ENCODE results near the gene MED1.

DNA sequence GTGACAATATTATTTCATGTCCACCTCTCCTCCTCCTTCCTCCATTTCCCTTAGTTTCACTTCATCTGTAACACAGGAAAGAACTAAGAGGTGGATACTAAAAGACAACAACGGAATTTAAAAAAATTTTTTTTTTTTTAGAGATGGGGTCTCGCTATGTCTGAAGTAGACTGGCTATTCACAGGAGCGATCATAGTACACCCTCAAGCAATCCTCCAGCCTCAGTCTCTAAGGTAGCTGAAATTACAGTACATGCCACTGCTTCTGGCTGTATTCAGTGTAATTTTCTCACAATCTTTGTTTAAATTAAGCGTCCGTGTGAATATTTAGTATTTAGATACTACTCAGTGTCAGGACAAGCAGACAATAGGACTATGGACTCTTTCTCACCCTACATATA is 85.2 kb downstream of the MED1 start:
- TF ChIP-seq, protein P1, sequence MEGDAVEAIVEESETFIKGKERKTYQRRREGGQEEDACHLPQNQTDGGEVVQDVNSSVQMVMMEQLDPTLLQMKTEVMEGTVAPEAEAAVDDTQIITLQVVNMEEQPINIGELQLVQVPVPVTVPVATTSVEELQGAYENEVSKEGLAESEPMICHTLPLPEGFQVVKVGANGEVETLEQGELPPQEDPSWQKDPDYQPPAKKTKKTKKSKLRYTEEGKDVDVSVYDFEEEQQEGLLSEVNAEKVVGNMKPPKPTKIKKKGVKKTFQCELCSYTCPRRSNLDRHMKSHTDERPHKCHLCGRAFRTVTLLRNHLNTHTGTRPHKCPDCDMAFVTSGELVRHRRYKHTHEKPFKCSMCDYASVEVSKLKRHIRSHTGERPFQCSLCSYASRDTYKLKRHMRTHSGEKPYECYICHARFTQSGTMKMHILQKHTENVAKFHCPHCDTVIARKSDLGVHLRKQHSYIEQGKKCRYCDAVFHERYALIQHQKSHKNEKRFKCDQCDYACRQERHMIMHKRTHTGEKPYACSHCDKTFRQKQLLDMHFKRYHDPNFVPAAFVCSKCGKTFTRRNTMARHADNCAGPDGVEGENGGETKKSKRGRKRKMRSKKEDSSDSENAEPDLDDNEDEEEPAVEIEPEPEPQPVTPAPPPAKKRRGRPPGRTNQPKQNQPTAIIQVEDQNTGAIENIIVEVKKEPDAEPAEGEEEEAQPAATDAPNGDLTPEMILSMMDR (IDR thresholded peaks at IDR 0.05; ENCODE audit: low read depth, low read length, poor library complexity, severe bottlenecking) = no peak
- no peak for TF ChIP-seq EZH2phosphoT487 (IDR thresholded peaks at IDR 0.05; ENCODE audit: borderline replicate concordance, low read length)

All from DOHH2 (cell line).